HG03457 (cell line): ENCODE results near the gene NGRN.

ENCODE experiments used
- ATAC-seq: cut with Tn5 transposase; IDR thresholded peaks from one replicate; pipeline ENCODE4 v1.9.1; 2021; ENCODE audit warnings: moderate number of reproducible peaks; ENCODE audit not compliant: unreplicated experiment

Gene NGRN

GRCh38 chr15:90265271-90266060 is at the start of gene NGRN:
TSS of gene NGRN (plus strand) at chr15:90265672. CDS start at chr15:90265713, 41 bp downstream.
- ATAC-seq: peak; percentile 83

- ATAC-seq: no peak
Measured at GRCh38 chr15:90217671-90218394, 47.6 kb upstream of the NGRN start.

GRCh38 chr15:90219421-90220141 is 45.9 kb upstream of the NGRN start:
- ATAC-seq: no peak

- ATAC-seq: no peak
Measured at GRCh38 chr15:90221246-90221900, 44.1 kb upstream of the NGRN start.

GRCh38 chr15:90222547-90222946 is 42.9 kb upstream of the NGRN start:
- no peak for ATAC-seq

GRCh38 chr15:90223441-90224165 is 41.9 kb upstream of the NGRN start:
- no peak for ATAC-seq

- no peak for ATAC-seq
Measured at GRCh38 chr15:90225047-90225446, 40.4 kb upstream of the NGRN start.

- no peak for ATAC-seq
Measured at GRCh38 chr15:90225504-90226234, 39.8 kb upstream of the NGRN start.

GRCh38 chr15:90227336-90227735 is 38.1 kb upstream of the NGRN start:
- ATAC-seq: no peak

- no peak for ATAC-seq
Measured at GRCh38 chr15:90227816-90228772, 37.4 kb upstream of the NGRN start.

- ATAC-seq: no peak
Measured at GRCh38 chr15:90228960-90229359, 36.5 kb upstream of the NGRN start.

- no peak for ATAC-seq
Measured at GRCh38 chr15:90230071-90230494, 35.4 kb upstream of the NGRN start.

- ATAC-seq: no peak
Measured at GRCh38 chr15:90230610-90231009, 34.9 kb upstream of the NGRN start.

GRCh38 chr15:90231028-90232017 is 34.1 kb upstream of the NGRN start:
- no peak for ATAC-seq

- ATAC-seq: no peak
Measured at GRCh38 chr15:90232196-90232595, 33.3 kb upstream of the NGRN start.

- no peak for ATAC-seq
Measured at GRCh38 chr15:90232941-90233386, 32.5 kb upstream of the NGRN start.

- ATAC-seq: peak; percentile 78
Measured at GRCh38 chr15:90233387-90234095, 31.9 kb upstream of the NGRN start, which contains the start of gene CIB1. TSS of gene CIB1 (minus strand) at chr15:90233941. CDS start at chr15:90233885, 56 bp downstream.
